ENCODE measurements around the gene TEAD1. TPM values are rescaled to one million over a fixed set of nuclear protein-coding genes. Genes with fewer than 3 reads are reported as not detected.

Gene TEAD1
- total and polyA plus RNA-seq, 5 donors from 2014 or later, result 0.30 TPM; not detected in 4

DNA sequence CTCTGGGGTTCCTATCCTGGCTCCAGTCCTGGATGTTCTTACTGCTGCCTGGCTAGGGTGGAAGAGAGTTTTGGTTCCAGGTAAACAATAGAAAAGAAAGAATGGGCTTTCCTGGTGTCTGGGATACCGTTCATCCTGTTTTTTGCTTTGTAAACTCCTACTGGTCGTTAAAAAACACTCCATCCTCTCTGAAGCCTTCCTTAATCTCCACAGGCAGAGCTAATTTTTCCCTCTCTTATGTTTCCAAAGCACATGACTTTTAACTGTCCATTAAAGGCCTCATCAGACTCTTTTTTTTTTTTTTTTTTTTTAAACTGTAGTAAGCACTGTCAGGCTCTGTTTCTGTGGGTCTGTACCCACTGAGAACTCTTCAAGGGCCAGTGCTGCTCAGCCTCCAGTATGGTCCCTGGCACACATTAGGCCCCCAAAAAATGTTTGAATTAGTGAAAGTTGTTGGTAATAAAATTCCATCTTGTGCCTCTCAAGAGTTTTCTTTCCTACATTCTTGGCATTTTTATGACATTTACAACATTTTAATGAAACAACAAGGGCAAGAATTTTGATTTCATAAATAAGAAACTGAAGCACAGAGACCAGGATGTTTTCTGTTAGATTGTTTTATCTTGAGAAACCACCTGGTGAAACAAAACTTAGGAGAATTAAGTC is 104.2 kb downstream of the TEAD1 start:
- Mint-ChIP-seq H3K4me1 (no peaks in the 10 kb centered on the region), H3K27me3 (peaks cover 4% of the 10 kb centered on the region), H3K9me3 (peaks cover 0 to 1% (median 0%) of the 10 kb centered on the region in 7 donors), H3K36me3 (no peaks in the 10 kb centered on the region), H3K4me3 (no peak overlapping the region), H3K27ac (no peak overlapping the region)
- Histone ChIP-seq H3K27me3 (ENCODE audit: control insufficient read depth, insufficient read depth, low read length) (peaks cover 4% of the 10 kb centered on the region), H3K4me3 (ENCODE audit: low read depth, low read length) (no peak overlapping the region), H3K9me3 (ENCODE audit: control insufficient read depth in 2 of 2, low read length in 2 of 2) (no peaks in the 10 kb centered on the region), H3K27ac (ENCODE audit: insufficient read depth, low read length, poor library complexity, severe bottlenecking) (no peak overlapping the region), H3K36me3 (ENCODE audit: control insufficient read depth, insufficient read depth, low read length) (no peaks in the 10 kb centered on the region), H3K4me1 (ENCODE audit: control insufficient read depth, insufficient read depth, low read length, poor library complexity, severe bottlenecking) (no peaks in the 10 kb centered on the region)
- ATAC-seq (ENCODE audit: low read depth in 2 of 2), result no peak
- no peak for DNase-seq

GRCh38 chr11:12783765-12784164 is 109.5 kb downstream of the TEAD1 start:
- DNase-seq (no peak), ATAC-seq (ENCODE audit: low read depth in 2 of 2) (no peak)
- Mint-ChIP-seq H3K27me3 (peaks cover 8% of the 10 kb centered on the region), H3K36me3 (no peaks in the 10 kb centered on the region), H3K27ac (peak overlapping the region in 1 of 3 donors; percentile 0), H3K4me3 (no peak overlapping the region), H3K4me1 (no peaks in the 10 kb centered on the region), H3K9me3 (peaks cover 0 to 1% (median 0%) of the 10 kb centered on the region in 7 donors)
- no peaks in the 10 kb centered on the region for H3K4me1 ChIP-seq (ENCODE audit: control insufficient read depth, insufficient read depth, low read length, poor library complexity, severe bottlenecking)
- no peaks in the 10 kb centered on the region for H3K36me3 ChIP-seq (ENCODE audit: control insufficient read depth, insufficient read depth, low read length)
- no peak overlapping the region for H3K4me3 ChIP-seq (ENCODE audit: low read depth, low read length)
- H3K9me3 ChIP-seq (ENCODE audit: control insufficient read depth in 2 of 2, low read length in 2 of 2), result no peaks in the 10 kb centered on the region
- H3K27ac ChIP-seq (ENCODE audit: insufficient read depth, low read length, poor library complexity, severe bottlenecking), result no peak overlapping the region
- H3K27me3 ChIP-seq (ENCODE audit: control insufficient read depth, insufficient read depth, low read length), result peaks cover 2% of the 10 kb centered on the region

DNA sequence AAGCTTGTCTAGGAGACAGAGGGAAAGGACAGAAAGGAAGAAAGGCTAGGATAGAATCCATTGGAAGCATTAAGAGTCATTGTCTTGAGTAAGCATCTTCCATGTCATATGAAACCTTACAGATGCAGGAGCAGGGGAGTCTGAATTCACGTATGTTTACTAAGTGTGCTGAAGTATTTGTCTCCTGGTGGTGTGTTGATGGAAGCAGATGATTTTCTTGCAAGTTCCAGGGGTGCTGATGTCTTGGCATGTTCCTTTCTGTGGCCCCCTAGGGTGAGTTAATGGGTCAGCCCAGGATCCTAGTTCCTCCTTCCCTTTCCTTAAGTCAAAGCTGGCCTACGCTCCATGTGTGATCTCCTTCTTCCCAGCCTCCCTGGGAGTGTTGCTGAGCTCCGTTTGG is 110.2 kb downstream of the TEAD1 start:
- Histone ChIP-seq H3K4me1 (ENCODE audit: control insufficient read depth, insufficient read depth, low read length, poor library complexity, severe bottlenecking) (no peaks in the 10 kb centered on the region), H3K9me3 (ENCODE audit: control insufficient read depth in 2 of 2, low read length in 2 of 2) (no peaks in the 10 kb centered on the region), H3K36me3 (ENCODE audit: control insufficient read depth, insufficient read depth, low read length) (no peaks in the 10 kb centered on the region), H3K27me3 (ENCODE audit: control insufficient read depth, insufficient read depth, low read length) (peaks cover 2% of the 10 kb centered on the region), H3K27ac (ENCODE audit: insufficient read depth, low read length, poor library complexity, severe bottlenecking) (no peak overlapping the region), H3K4me3 (ENCODE audit: low read depth, low read length) (no peak overlapping the region)
- no peak overlapping the region for H3K4me3 Mint-ChIP-seq
- H3K4me1 Mint-ChIP-seq, result no peaks in the 10 kb centered on the region
- H3K27ac Mint-ChIP-seq, result no peak overlapping the region
- ATAC-seq (ENCODE audit: low read depth in 2 of 2) (no peak), DNase-seq (no peak)
- H3K36me3 Mint-ChIP-seq, result no peaks in the 10 kb centered on the region
- H3K27me3 Mint-ChIP-seq, result peaks cover 8% of the 10 kb centered on the region
- peaks cover 0 to 1% (median 0%) of the 10 kb centered on the region in 7 donors for H3K9me3 Mint-ChIP-seq

DNA sequence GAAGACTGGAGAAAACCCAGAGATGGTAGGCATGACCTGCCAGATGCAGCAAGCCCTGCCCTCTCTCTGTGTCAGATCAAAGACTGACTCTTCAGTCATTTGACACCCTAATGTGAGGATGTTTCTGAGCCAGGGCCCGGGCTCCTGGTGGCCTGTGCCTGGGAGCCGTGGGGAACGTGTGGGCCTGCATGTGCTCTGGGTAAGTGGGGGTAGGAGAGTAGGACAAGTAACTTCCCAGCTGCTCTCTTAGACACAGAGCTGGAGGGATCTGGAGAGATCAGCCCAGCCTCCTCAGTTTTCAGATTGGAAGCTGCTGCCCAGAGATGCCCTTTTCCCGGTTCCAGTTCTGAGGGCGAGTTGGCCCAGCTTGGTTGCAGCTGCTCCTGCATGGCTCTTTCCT is 110.8 kb downstream of the TEAD1 start:
- Histone ChIP-seq H3K27me3 (ENCODE audit: control insufficient read depth, insufficient read depth, low read length) (peaks cover 2% of the 10 kb centered on the region), H3K9me3 (ENCODE audit: control insufficient read depth in 2 of 2, low read length in 2 of 2) (no peaks in the 10 kb centered on the region), H3K4me1 (ENCODE audit: control insufficient read depth, insufficient read depth, low read length, poor library complexity, severe bottlenecking) (no peaks in the 10 kb centered on the region), H3K27ac (ENCODE audit: insufficient read depth, low read length, poor library complexity, severe bottlenecking) (no peak overlapping the region), H3K36me3 (ENCODE audit: control insufficient read depth, insufficient read depth, low read length) (no peaks in the 10 kb centered on the region), H3K4me3 (ENCODE audit: low read depth, low read length) (no peak overlapping the region)
- no peaks in the 10 kb centered on the region for H3K36me3 Mint-ChIP-seq
- no peak overlapping the region for H3K4me3 Mint-ChIP-seq
- no peak for DNase-seq
- H3K27me3 Mint-ChIP-seq, result peaks cover 8% of the 10 kb centered on the region
- no peak overlapping the region for H3K27ac Mint-ChIP-seq
- ATAC-seq (ENCODE audit: low read depth in 2 of 2), result no peak
- no peaks in the 10 kb centered on the region for H3K4me1 Mint-ChIP-seq
- H3K9me3 Mint-ChIP-seq, result peaks cover 0 to 1% (median 0%) of the 10 kb centered on the region in 7 donors

GRCh38 chr11:12785901-12786300 is 111.7 kb downstream of the TEAD1 start:
- DNase-seq (no peak), ATAC-seq (ENCODE audit: low read depth in 2 of 2) (no peak)
- H3K27me3 Mint-ChIP-seq, result peaks cover 8% of the 10 kb centered on the region
- H3K27me3 ChIP-seq (ENCODE audit: control insufficient read depth, insufficient read depth, low read length), result peaks cover 2% of the 10 kb centered on the region
- H3K27ac ChIP-seq (ENCODE audit: insufficient read depth, low read length, poor library complexity, severe bottlenecking), result no peak overlapping the region
- no peaks in the 10 kb centered on the region for H3K4me1 ChIP-seq (ENCODE audit: control insufficient read depth, insufficient read depth, low read length, poor library complexity, severe bottlenecking)
- no peaks in the 10 kb centered on the region for H3K36me3 ChIP-seq (ENCODE audit: control insufficient read depth, insufficient read depth, low read length)
- H3K4me3 Mint-ChIP-seq, result no peak overlapping the region
- no peaks in the 10 kb centered on the region for H3K9me3 ChIP-seq (ENCODE audit: control insufficient read depth in 2 of 2, low read length in 2 of 2)
- H3K4me3 ChIP-seq (ENCODE audit: low read depth, low read length), result no peak overlapping the region
- no peak overlapping the region for H3K27ac Mint-ChIP-seq
- H3K36me3 Mint-ChIP-seq, result no peaks in the 10 kb centered on the region
- peaks cover 0 to 1% (median 0%) of the 10 kb centered on the region in 7 donors for H3K9me3 Mint-ChIP-seq
- no peaks in the 10 kb centered on the region for H3K4me1 Mint-ChIP-seq

- no peak for ATAC-seq (ENCODE audit: low read depth in 2 of 2)
- H3K36me3 ChIP-seq (ENCODE audit: control insufficient read depth, insufficient read depth, low read length), result no peaks in the 10 kb centered on the region
- no peaks in the 10 kb centered on the region for H3K4me1 Mint-ChIP-seq
- peaks cover 8% of the 10 kb centered on the region for H3K27me3 Mint-ChIP-seq
- H3K27ac Mint-ChIP-seq, result no peak overlapping the region
- peaks cover 2% of the 10 kb centered on the region for H3K27me3 ChIP-seq (ENCODE audit: control insufficient read depth, insufficient read depth, low read length)
- no peaks in the 10 kb centered on the region for H3K36me3 Mint-ChIP-seq
- DNase-seq, result no peak
- H3K9me3 ChIP-seq (ENCODE audit: control insufficient read depth in 2 of 2, low read length in 2 of 2), result no peaks in the 10 kb centered on the region
- peaks cover 0 to 1% (median 0%) of the 10 kb centered on the region in 7 donors for H3K9me3 Mint-ChIP-seq
- no peak overlapping the region for H3K27ac ChIP-seq (ENCODE audit: insufficient read depth, low read length, poor library complexity, severe bottlenecking)
- H3K4me3 Mint-ChIP-seq, result no peak overlapping the region
- no peak overlapping the region for H3K4me3 ChIP-seq (ENCODE audit: low read depth, low read length)
- H3K4me1 ChIP-seq (ENCODE audit: control insufficient read depth, insufficient read depth, low read length, poor library complexity, severe bottlenecking), result no peaks in the 10 kb centered on the region
Observed at GRCh38 chr11:12786450-12786849, 112.2 kb downstream of the TEAD1 start.

DNA sequence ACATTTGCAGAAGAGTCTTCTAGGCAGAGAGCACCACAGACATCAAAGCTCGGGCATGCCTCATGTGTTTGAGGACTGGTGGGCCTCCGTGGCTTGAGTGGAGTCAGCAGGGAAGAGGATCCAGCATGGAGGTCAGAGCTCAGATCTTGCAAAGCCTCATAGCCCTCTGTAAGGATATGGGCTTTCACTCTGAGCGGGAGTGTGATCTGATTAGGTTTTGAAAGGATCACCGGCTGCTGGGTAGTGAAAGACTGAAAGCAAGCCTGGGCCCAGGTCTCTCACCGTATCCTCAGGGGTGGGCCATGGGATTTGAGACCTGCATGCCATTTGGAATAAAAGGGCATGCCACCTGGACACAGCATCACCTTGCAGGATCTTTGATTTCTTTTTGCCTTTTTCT is 112.7 kb downstream of the TEAD1 start:
- no peak for DNase-seq
- Histone ChIP-seq H3K36me3 (ENCODE audit: control insufficient read depth, insufficient read depth, low read length) (no peaks in the 10 kb centered on the region), H3K9me3 (ENCODE audit: control insufficient read depth in 2 of 2, low read length in 2 of 2) (no peaks in the 10 kb centered on the region), H3K4me3 (ENCODE audit: low read depth, low read length) (no peak overlapping the region), H3K4me1 (ENCODE audit: control insufficient read depth, insufficient read depth, low read length, poor library complexity, severe bottlenecking) (no peaks in the 10 kb centered on the region), H3K27me3 (ENCODE audit: control insufficient read depth, insufficient read depth, low read length) (peaks cover 2% of the 10 kb centered on the region), H3K27ac (ENCODE audit: insufficient read depth, low read length, poor library complexity, severe bottlenecking) (no peak overlapping the region)
- H3K9me3 Mint-ChIP-seq, result peaks cover 0 to 1% (median 0%) of the 10 kb centered on the region in 7 donors
- no peaks in the 10 kb centered on the region for H3K36me3 Mint-ChIP-seq
- no peaks in the 10 kb centered on the region for H3K4me1 Mint-ChIP-seq
- no peak for ATAC-seq (ENCODE audit: low read depth in 2 of 2)
- peaks cover 8% of the 10 kb centered on the region for H3K27me3 Mint-ChIP-seq
- H3K27ac Mint-ChIP-seq, result no peak overlapping the region
- H3K4me3 Mint-ChIP-seq, result no peak overlapping the region

DNA sequence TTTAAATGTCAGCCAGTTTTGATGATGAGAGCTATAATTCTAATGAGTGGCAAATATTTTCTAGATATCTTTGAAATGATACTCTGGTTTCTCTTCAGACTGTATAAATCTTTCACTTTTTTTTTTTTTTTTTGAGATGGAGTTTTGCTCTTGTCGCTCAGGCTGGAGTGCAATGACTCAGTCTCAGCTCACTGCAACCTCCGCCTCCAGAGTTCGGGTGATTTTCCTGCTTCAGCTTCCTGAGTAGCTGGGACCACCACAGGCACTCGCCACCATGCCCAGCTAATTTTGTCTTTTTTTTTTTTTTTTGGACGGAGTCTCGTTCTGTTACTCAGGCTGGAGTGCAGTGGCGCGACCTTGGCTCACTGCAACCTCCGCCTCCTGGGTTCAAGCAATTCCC is 113.6 kb downstream of the TEAD1 start:
- H3K36me3 ChIP-seq (ENCODE audit: control insufficient read depth, insufficient read depth, low read length), result no peaks in the 10 kb centered on the region
- H3K27me3 ChIP-seq (ENCODE audit: control insufficient read depth, insufficient read depth, low read length), result peaks cover 2% of the 10 kb centered on the region
- no peaks in the 10 kb centered on the region for H3K4me1 ChIP-seq (ENCODE audit: control insufficient read depth, insufficient read depth, low read length, poor library complexity, severe bottlenecking)
- H3K27me3 Mint-ChIP-seq, result peaks cover 8% of the 10 kb centered on the region
- no peak overlapping the region for H3K4me3 Mint-ChIP-seq
- DNase-seq (no peak), ATAC-seq (ENCODE audit: low read depth in 2 of 2) (no peak)
- H3K4me1 Mint-ChIP-seq, result no peaks in the 10 kb centered on the region
- no peak overlapping the region for H3K27ac ChIP-seq (ENCODE audit: insufficient read depth, low read length, poor library complexity, severe bottlenecking)
- H3K36me3 Mint-ChIP-seq, result no peaks in the 10 kb centered on the region
- no peaks in the 10 kb centered on the region for H3K9me3 Mint-ChIP-seq
- H3K9me3 ChIP-seq (ENCODE audit: control insufficient read depth in 2 of 2, low read length in 2 of 2), result no peaks in the 10 kb centered on the region
- no peak overlapping the region for H3K4me3 ChIP-seq (ENCODE audit: low read depth, low read length)
- no peak overlapping the region for H3K27ac Mint-ChIP-seq
